Duodenal mucosa (tissue), 2 donors: ENCODE measurements around the gene RPS27L.

Experiments used
- H3K27ac ChIP-seq: one replicate; pipeline ENCODE4 v1.7.0; 2013; ENCODE audit warnings: low read depth, low read length
- H3K27me3 ChIP-seq, 2 donors: one replicate each; pipeline ENCODE4 v1.7.0; 2013; ENCODE audit warnings: low read length in 2 of 2, control low read depth in 1 of 2; ENCODE audit not compliant: insufficient read depth in 2 of 2, control insufficient read depth in 1 of 2
- H3K36me3 ChIP-seq, 2 donors: one replicate each; pipeline ENCODE4 v1.7.0; 2013; ENCODE audit warnings: low read length in 2 of 2, control low read depth in 1 of 2; ENCODE audit not compliant: insufficient read depth in 2 of 2, control insufficient read depth in 1 of 2
- H3K4me1 ChIP-seq, 2 donors: one replicate each; pipeline ENCODE4 v1.7.0; 2013; ENCODE audit warnings: low read length in 2 of 2, control low read depth in 1 of 2; ENCODE audit not compliant: insufficient read depth in 2 of 2, control insufficient read depth in 1 of 2
- H3K4me3 ChIP-seq, 2 donors: one replicate each; pipeline ENCODE4 v1.7.0; 2013; ENCODE audit warnings: low read length in 2 of 2, low read depth in 1 of 2
- H3K9ac ChIP-seq, 2 donors: one replicate each; pipeline ENCODE4 v1.7.0; 2013; ENCODE audit warnings: low read length in 2 of 2, low read depth in 1 of 2
- H3K9me3 ChIP-seq, 2 donors: one replicate each; pipeline ENCODE4 v1.7.0; 2013; ENCODE audit warnings: low read length in 2 of 2, control low read depth in 1 of 2; ENCODE audit not compliant: control insufficient read depth in 1 of 2

Gene RPS27L

GRCh38 chr15:63166219-63166618 lies 8.9 kb upstream of the RPS27L start:
- Histone ChIP-seq H3K4me1 (no peaks in the 10 kb centered on the region), H3K4me3 (no peak overlapping the region), H3K36me3 (no peaks in the 10 kb centered on the region), H3K9ac (no peak overlapping the region), H3K27ac (no peak overlapping the region), H3K9me3 (no peaks in the 10 kb centered on the region), H3K27me3 (no peaks in the 10 kb centered on the region)

- H3K9ac ChIP-seq: no peak overlapping the region
- no peaks in the 10 kb centered on the region for H3K27me3 ChIP-seq
- no peak overlapping the region for H3K4me3 ChIP-seq
- H3K9me3 ChIP-seq: no peaks in the 10 kb centered on the region
- no peaks in the 10 kb centered on the region for H3K36me3 ChIP-seq
- H3K4me1 ChIP-seq: no peaks in the 10 kb centered on the region
- H3K27ac ChIP-seq: no peak overlapping the region
Observed at GRCh38 chr15:63165166-63165859, 8.0 kb upstream of the RPS27L start.

- Histone ChIP-seq H3K9me3 (no peaks in the 10 kb centered on the region), H3K36me3 (no peaks in the 10 kb centered on the region), H3K9ac (no peak overlapping the region), H3K4me3 (no peak overlapping the region), H3K4me1 (no peaks in the 10 kb centered on the region), H3K27ac (no peak overlapping the region), H3K27me3 (no peaks in the 10 kb centered on the region)
Observed at GRCh38 chr15:63163217-63163616, 5.9 kb upstream of the RPS27L start.

GRCh38 chr15:63160638-63161037 lies 3.4 kb upstream of the RPS27L start:
- H3K9ac ChIP-seq: no peak overlapping the region
- H3K27me3 ChIP-seq: no peaks in the 10 kb centered on the region
- H3K4me3 ChIP-seq: no peak overlapping the region
- H3K36me3 ChIP-seq: no peaks in the 10 kb centered on the region
- no peaks in the 10 kb centered on the region for H3K9me3 ChIP-seq
- peaks cover under 1% of the 10 kb centered on the region in 2 donors for H3K4me1 ChIP-seq
- no peak overlapping the region for H3K27ac ChIP-seq

GRCh38 chr15:63157891-63158431 lies 684 bp upstream of the RPS27L start:
- peak overlapping the region; percentile 85 to 92 for H3K4me3 ChIP-seq
- peak overlapping the region; percentile 85 for H3K27ac ChIP-seq
- H3K9me3 ChIP-seq: no peaks in the 10 kb centered on the region
- peaks cover 4 to 12% of the 10 kb centered on the region in 2 donors for H3K36me3 ChIP-seq
- no peaks in the 10 kb centered on the region for H3K27me3 ChIP-seq
- peaks cover 4 to 5% of the 10 kb centered on the region in 2 donors for H3K4me1 ChIP-seq
- H3K9ac ChIP-seq: peak overlapping the region; percentile 95 to 96

GRCh38 chr15:63156755-63157117 lies 541 bp downstream of the RPS27L start:
- Histone ChIP-seq H3K4me3 (peak overlapping the region; percentile 85 to 92), H3K36me3 (peaks cover 12 to 22% of the 10 kb centered on the region in 2 donors), H3K9ac (peak overlapping the region; percentile 95 to 96), H3K27ac (peak overlapping the region; percentile 85), H3K4me1 (peaks cover 4 to 5% of the 10 kb centered on the region in 2 donors), H3K9me3 (no peaks in the 10 kb centered on the region), H3K27me3 (no peaks in the 10 kb centered on the region)

- peaks cover 4 to 5% of the 10 kb centered on the region in 2 donors for H3K4me1 ChIP-seq
- peak overlapping the region; percentile 85 to 92 for H3K4me3 ChIP-seq
- no peaks in the 10 kb centered on the region for H3K9me3 ChIP-seq
- peak overlapping the region; percentile 85 for H3K27ac ChIP-seq
- peak overlapping the region; percentile 95 to 96 for H3K9ac ChIP-seq
- no peaks in the 10 kb centered on the region for H3K27me3 ChIP-seq
- H3K36me3 ChIP-seq: peaks cover 14 to 27% of the 10 kb centered on the region in 2 donors
Observed at GRCh38 chr15:63156086-63156710, 1.1 kb downstream of the RPS27L start.

GRCh38 chr15:63155486-63155885 lies 1.8 kb downstream of the RPS27L start:
- Histone ChIP-seq H3K36me3 (peaks cover 14 to 30% of the 10 kb centered on the region in 2 donors), H3K27me3 (no peaks in the 10 kb centered on the region), H3K4me1 (peaks cover 4 to 5% of the 10 kb centered on the region in 2 donors), H3K4me3 (peak overlapping the region; percentile 52 to 92), H3K9me3 (no peaks in the 10 kb centered on the region), H3K9ac (peak overlapping the region in 1 of 2 donors; percentile 33), H3K27ac (no peak overlapping the region)

GRCh38 chr15:63151665-63152064 lies 5.6 kb downstream of the RPS27L start:
- no peak overlapping the region for H3K27ac ChIP-seq
- peaks cover 4 to 5% of the 10 kb centered on the region in 2 donors for H3K4me1 ChIP-seq
- H3K9me3 ChIP-seq: no peaks in the 10 kb centered on the region
- no peak overlapping the region for H3K9ac ChIP-seq
- no peaks in the 10 kb centered on the region for H3K27me3 ChIP-seq
- no peak overlapping the region for H3K4me3 ChIP-seq
- H3K36me3 ChIP-seq: peaks cover 14 to 40% of the 10 kb centered on the region in 2 donors

GRCh38 chr15:63146684-63147083 lies 10.6 kb downstream of the RPS27L start:
- Histone ChIP-seq H3K9me3 (no peaks in the 10 kb centered on the region), H3K4me1 (no peaks in the 10 kb centered on the region), H3K27me3 (no peaks in the 10 kb centered on the region), H3K4me3 (no peak overlapping the region), H3K9ac (no peak overlapping the region), H3K36me3 (peaks cover 1 to 23% of the 10 kb centered on the region in 2 donors), H3K27ac (no peak overlapping the region)
